Subcutaneous abdominal adipose tissue (tissue), 5 donors: Measurements from ENCODE around the gene KIF2A.
A peak's percentile ranks its signal among the peaks of the same experiment; 100 is the strongest.

ENCODE experiments used
- H3K27ac ChIP-seq: one replicate; pipeline ENCODE4 v1.7.0; 2013; ENCODE audit warnings: low read depth, mild to moderate bottlenecking, inconsistent platforms, low read length, moderate library complexity
- H3K27me3 ChIP-seq, 5 donors: one replicate each; pipeline ENCODE4 v1.7.0; 2013; ENCODE audit warnings: low read length in 5 of 5, inconsistent platforms in 1 of 5; ENCODE audit not compliant: control insufficient read depth in 5 of 5, insufficient read depth in 4 of 5
- H3K36me3 ChIP-seq, 5 donors: one replicate each; pipeline ENCODE4 v1.7.0; 2013; ENCODE audit warnings: low read length in 5 of 5; ENCODE audit not compliant: control insufficient read depth in 5 of 5, insufficient read depth in 5 of 5
- H3K4me1 ChIP-seq, 5 donors: one replicate each; pipeline ENCODE4 v1.7.0; 2013; ENCODE audit warnings: low read length in 5 of 5, mild to moderate bottlenecking in 3 of 5, moderate library complexity in 1 of 5; ENCODE audit not compliant: control insufficient read depth in 5 of 5, insufficient read depth in 5 of 5
- H3K4me3 ChIP-seq, 5 donors: one replicate each; pipeline ENCODE4 v1.7.0; 2013; ENCODE audit warnings: low read length in 5 of 5, low read depth in 1 of 5
- H3K9ac ChIP-seq, 5 donors: one replicate each; pipeline ENCODE4 v1.7.0; 2013; ENCODE audit warnings: low read length in 5 of 5, mild to moderate bottlenecking in 4 of 5, moderate library complexity in 3 of 5
- H3K9me3 ChIP-seq, 5 donors: one replicate each; pipeline ENCODE4 v1.7.0; 2013; ENCODE audit warnings: low read length in 5 of 5; ENCODE audit not compliant: control insufficient read depth in 5 of 5
- donor health status: healthy.
- donor health status: healthy.
- donor health status: healthy.
- donor health status: healthy.
- donor health status: healthy.

Gene KIF2A

DNA sequence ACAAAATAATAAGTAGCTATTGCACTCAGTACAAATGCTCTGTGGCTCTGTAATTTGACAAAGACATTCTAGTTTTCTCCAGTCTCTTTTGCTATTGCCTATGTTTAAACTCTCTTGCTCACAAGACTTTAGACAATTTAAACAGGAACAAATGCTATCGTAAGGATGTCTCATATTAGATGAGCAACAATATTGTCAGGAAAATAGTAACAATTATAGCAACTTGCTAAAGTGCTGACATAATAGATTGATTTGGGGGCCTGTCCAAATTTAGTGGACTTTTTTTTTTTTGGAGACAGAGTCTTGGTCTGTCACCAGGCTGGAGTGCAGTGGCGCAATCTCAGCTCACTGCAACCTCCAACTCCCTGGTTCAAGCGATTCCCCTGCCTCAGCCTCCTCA, 11.8 kb downstream of the KIF2A start:
- no peak overlapping the region for H3K27ac ChIP-seq
- H3K9ac ChIP-seq, result no peak overlapping the region
- peaks cover 0 to 13% (median 5%) of the 10 kb centered on the region in 5 donors for H3K4me1 ChIP-seq
- H3K4me3 ChIP-seq, result no peak overlapping the region
- H3K27me3 ChIP-seq, result no peaks in the 10 kb centered on the region
- H3K9me3 ChIP-seq, result no peaks in the 10 kb centered on the region
- no peaks in the 10 kb centered on the region for H3K36me3 ChIP-seq

DNA sequence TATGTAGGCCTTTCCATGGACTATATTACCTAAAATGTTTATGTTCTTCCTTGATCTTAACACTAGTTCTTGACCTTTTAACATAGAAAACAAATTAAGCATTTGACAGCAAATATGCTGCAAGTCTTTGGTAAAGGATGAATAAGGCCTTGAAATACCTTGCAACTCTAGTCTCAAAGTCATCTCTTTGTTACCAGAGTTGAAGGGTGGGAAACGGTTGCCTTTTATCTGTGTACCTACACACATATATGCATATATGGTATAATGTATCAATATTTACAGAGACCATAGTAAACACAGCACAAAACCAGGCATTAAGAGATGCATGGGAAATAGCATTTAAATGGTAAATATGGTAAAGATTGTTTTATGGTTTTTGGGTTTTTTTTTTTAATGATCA, 16.5 kb downstream of the KIF2A start:
- no peak overlapping the region for H3K4me3 ChIP-seq
- peaks cover 0 to 5% (median 0%) of the 10 kb centered on the region in 5 donors for H3K36me3 ChIP-seq
- no peak overlapping the region for H3K9ac ChIP-seq
- no peaks in the 10 kb centered on the region for H3K27me3 ChIP-seq
- H3K4me1 ChIP-seq, result peaks cover 0 to 15% (median 3%) of the 10 kb centered on the region in 5 donors
- no peaks in the 10 kb centered on the region for H3K9me3 ChIP-seq
- no peak overlapping the region for H3K27ac ChIP-seq

DNA sequence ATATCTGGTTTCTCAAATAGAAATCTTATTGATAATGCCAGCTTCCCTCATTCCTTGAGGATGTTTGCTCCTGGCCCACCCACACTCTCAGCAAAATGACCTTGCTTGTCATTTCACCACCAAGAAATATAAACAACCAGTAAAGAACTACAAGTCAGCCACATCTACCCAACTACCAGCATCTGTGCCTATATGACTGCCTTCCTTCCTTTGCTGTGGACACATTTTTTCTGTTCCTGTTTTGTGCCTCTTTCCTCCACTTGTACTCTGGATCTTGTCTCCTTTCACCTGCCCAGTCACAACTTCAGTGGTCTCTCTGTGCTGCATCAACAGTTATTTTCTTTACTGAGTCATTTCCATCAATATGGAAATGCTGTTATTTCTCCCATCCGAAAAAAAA, 20.3 kb downstream of the KIF2A start:
- Histone ChIP-seq H3K9me3 (no peaks in the 10 kb centered on the region), H3K27me3 (no peaks in the 10 kb centered on the region), H3K27ac (no peak overlapping the region), H3K4me1 (peaks cover 0 to 18% (median 6%) of the 10 kb centered on the region in 5 donors), H3K36me3 (peaks cover 0 to 5% (median 0%) of the 10 kb centered on the region in 5 donors), H3K9ac (no peak overlapping the region), H3K4me3 (no peak overlapping the region)

DNA sequence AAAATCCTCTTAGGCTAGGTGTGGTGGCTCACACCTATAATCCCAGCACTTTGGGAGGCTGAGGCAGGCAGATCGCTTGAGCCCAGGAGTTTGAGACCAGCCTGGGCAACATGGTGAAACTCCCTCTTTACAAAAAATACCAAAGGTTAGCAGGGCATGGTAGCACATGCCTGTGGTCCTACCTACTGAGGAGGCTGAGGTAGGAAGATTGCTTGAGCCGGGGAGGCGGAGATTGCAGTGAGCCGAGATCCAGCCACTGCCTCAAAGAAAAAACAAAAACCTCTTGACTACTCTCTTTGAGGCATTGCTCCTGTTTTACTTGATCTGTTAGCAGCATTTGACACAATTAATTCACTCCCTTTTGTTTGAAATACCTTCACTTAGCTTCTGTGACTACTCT, 20.7 kb downstream of the KIF2A start:
- peaks cover 0 to 5% (median 0%) of the 10 kb centered on the region in 5 donors for H3K36me3 ChIP-seq
- peaks cover 0 to 18% (median 6%) of the 10 kb centered on the region in 5 donors for H3K4me1 ChIP-seq
- H3K9ac ChIP-seq, result no peak overlapping the region
- no peaks in the 10 kb centered on the region for H3K27me3 ChIP-seq
- no peaks in the 10 kb centered on the region for H3K9me3 ChIP-seq
- no peak overlapping the region for H3K27ac ChIP-seq
- no peak overlapping the region for H3K4me3 ChIP-seq

DNA sequence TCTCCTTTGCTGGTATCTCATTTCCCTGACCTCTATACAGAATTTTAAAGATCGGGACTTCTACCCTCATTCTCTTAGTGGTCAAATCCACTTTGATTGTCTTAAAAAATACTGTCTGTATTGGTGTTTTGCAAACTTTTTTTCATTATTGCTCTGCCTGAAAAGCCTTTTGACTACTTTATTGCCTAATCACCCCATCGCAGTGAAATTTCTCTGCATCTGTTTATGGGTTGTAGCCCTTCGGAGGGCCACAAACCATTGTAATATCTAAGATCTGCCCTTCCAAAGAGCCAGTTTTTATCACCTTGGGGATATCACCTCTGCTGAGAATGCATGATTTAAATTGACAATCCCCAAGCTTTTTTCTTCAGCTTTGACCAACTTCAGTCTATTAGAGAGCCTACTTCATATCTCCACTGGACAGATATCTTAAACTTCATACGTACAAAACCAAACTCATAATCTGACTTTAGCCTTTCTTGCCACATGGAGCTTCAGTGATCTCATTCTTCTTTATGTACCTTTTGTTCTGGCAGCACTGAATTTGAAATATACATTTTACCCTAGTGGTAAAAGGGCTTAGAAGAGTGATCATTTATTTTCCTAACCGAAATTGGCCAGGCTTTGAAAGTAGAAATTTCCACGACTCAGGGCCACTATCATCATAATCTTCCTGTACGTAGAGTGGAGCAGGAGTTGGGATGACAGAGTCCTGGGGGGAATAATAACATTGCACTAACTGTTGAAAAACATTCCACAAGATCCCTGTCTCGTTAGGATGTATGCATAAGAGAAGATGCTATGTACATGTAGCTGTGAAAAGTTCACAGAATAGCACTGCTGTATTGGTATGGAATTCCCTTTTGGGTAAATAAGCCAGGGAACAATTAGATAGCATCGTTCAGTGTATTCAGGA, 21.4 kb downstream of the KIF2A start:
- H3K4me1 ChIP-seq, result peaks cover 0 to 18% (median 6%) of the 10 kb centered on the region in 5 donors
- no peaks in the 10 kb centered on the region for H3K9me3 ChIP-seq
- H3K27me3 ChIP-seq, result no peaks in the 10 kb centered on the region
- peaks cover 0 to 5% (median 0%) of the 10 kb centered on the region in 5 donors for H3K36me3 ChIP-seq
- H3K27ac ChIP-seq, result peak overlapping the region; percentile 35
- no peak overlapping the region for H3K9ac ChIP-seq
- H3K4me3 ChIP-seq, result no peak overlapping the region

DNA sequence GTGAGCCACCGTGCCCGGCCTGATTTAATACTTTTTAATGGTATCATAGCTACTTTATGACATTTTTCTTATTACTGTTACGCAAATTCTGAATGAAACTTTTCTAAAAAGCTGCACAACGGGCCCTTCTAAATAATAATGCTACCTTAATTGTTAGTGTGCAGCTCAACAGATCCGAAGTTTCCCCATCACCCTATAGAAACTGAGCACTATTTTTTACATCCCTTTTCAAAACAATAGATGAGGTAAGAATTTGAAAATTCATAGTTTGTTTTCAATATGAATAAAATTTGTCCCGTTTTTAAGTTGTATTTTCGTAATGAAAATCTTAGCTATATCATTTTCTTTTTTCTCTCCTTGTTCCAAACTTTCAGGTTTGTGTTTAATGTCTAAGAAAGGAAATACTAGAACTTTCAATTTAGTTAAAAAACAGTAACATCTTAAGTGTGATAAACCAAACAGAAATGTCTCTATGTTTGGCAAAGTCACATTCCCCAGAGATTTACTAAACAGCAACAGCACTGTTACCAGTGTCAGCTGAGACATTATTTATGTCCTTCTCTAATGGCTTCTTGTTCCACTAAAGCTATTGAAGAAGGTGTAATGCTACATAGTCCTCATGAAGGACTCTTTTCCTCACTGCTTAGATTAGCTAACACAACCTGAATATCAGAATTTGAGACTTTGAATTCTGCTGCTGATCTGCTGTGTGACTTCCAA, 22.9 kb downstream of the KIF2A start:
- Histone ChIP-seq H3K27me3 (no peaks in the 10 kb centered on the region), H3K4me1 (peaks cover 0 to 18% (median 8%) of the 10 kb centered on the region in 5 donors), H3K9me3 (no peaks in the 10 kb centered on the region), H3K9ac (peak overlapping the region in 1 of 5 donors; percentile 13), H3K36me3 (peaks cover 0 to 5% (median 2%) of the 10 kb centered on the region in 5 donors), H3K27ac (no peak overlapping the region), H3K4me3 (no peak overlapping the region)

DNA sequence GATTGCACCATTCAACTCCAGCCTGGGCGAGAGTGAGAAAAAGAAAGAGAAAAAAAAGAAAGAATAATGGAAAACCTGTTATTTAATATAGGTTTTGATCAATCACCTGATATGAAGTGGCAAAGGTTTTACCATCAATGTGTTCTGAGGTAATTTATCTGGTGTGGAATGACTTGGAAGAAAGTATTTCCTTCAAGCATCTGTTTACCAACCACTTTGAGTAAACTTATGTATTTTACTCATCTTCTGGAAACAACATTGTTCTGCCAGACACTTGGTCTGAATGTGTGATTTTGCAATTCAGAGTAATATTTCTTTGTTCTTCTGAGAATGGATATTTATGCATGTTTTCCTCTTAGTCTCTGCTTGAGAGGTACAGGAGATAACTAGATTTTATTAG, 24.3 kb downstream of the KIF2A start:
- H3K4me1 ChIP-seq, result peaks cover 0 to 18% (median 8%) of the 10 kb centered on the region in 5 donors

DNA sequence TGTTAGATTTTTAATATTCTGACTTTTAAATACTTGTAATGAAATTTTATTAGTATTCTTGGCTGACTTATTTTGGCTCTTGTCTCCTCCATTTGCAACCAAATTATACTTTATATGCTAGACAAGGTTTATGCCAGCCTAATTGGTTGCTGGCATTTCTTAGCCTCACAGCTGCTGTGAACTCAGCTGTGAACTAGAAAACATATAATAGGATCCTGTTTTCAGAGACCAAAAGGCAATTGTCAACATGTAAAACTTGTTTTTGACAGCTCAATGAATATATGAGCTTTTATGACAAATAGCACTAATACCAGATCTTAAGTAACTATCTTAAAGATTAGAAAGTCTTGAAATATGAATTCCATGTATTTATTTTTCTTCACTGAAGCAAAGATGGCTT, 25.9 kb downstream of the KIF2A start:
- no peak overlapping the region for H3K4me3 ChIP-seq
- no peaks in the 10 kb centered on the region for H3K27me3 ChIP-seq
- peaks cover 0 to 13% (median 2%) of the 10 kb centered on the region in 5 donors for H3K36me3 ChIP-seq
- no peaks in the 10 kb centered on the region for H3K9me3 ChIP-seq
- H3K27ac ChIP-seq, result no peak overlapping the region
- peaks cover 0 to 15% (median 8%) of the 10 kb centered on the region in 5 donors for H3K4me1 ChIP-seq
- H3K9ac ChIP-seq, result no peak overlapping the region

More for the DNA sequence above, 24.3 kb downstream of the KIF2A start:
- H3K9me3 ChIP-seq, result no peaks in the 10 kb centered on the region
- no peak overlapping the region for H3K9ac ChIP-seq
- H3K27me3 ChIP-seq, result no peaks in the 10 kb centered on the region
- H3K27ac ChIP-seq, result no peak overlapping the region
- H3K36me3 ChIP-seq, result peaks cover 0 to 13% (median 2%) of the 10 kb centered on the region in 5 donors
- H3K4me3 ChIP-seq, result no peak overlapping the region

DNA sequence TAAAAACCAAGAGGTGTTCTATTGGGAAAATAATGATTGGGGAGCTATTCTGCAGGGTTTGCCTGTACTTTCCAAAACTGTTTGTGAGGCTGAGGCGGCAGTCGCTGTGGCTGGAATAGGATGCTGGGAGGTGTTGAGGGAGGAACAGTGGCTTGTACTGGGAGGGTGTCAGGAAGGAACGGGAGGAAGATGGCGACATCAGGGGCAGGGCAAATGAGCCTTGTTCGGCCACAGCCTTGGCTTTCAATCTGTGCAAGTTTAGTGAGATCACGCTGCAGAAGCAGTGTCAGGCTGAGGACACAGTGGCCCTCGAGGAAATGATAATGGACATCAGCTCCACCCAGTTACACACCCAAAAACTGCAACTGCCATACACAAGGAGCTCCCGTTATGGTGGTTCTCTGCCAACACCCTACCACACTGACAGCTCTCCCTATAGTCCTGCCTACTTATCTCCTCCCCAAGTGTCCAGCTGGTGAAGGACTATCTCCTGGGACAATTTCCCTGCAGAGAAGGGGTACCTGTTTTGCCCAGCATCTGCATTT, 27.3 kb downstream of the KIF2A start:
- Histone ChIP-seq H3K4me3 (no peak overlapping the region), H3K27me3 (no peaks in the 10 kb centered on the region), H3K9me3 (no peaks in the 10 kb centered on the region), H3K36me3 (peaks cover 0 to 13% (median 2%) of the 10 kb centered on the region in 5 donors), H3K9ac (no peak overlapping the region), H3K27ac (no peak overlapping the region), H3K4me1 (peaks cover 0 to 6% (median 5%) of the 10 kb centered on the region in 5 donors)
